GM19023 (cell line): Measurements from ENCODE around the gene GAB2.
"Not testable (repeated sequence)": the region's sequence is repeated elsewhere in the genome, so short reads cannot be mapped to it uniquely, and the experiment has no call there.

Experiments used
- ATAC-seq: cut with Tn5 transposase; IDR thresholded peaks from one replicate; pipeline ENCODE4 v1.9.1; 2021; ENCODE audit warnings: mild to moderate bottlenecking, moderate library complexity; ENCODE audit not compliant: unreplicated experiment

GAB2 gene

DNA sequence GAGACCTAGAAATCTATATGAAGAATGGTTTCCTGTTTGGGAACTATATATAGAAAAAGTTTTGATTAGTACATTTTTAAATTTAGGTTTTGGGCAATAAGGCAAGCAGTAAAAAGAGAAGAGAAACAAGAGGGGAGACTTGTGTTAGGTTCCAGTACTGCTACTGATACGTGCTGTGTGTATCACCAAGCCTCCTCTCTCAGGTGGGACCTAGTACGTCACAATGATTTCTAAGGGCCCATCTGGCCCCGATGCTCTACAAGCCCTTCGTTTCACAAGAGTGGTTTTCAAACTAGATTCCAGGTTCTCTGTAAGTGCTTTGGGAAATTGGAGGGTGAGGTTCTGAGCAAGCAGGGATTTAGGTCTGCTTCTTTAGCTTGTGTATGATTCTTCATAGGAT is 189.7 kb downstream of the GAB2 start:
- ATAC-seq: no peak

DNA sequence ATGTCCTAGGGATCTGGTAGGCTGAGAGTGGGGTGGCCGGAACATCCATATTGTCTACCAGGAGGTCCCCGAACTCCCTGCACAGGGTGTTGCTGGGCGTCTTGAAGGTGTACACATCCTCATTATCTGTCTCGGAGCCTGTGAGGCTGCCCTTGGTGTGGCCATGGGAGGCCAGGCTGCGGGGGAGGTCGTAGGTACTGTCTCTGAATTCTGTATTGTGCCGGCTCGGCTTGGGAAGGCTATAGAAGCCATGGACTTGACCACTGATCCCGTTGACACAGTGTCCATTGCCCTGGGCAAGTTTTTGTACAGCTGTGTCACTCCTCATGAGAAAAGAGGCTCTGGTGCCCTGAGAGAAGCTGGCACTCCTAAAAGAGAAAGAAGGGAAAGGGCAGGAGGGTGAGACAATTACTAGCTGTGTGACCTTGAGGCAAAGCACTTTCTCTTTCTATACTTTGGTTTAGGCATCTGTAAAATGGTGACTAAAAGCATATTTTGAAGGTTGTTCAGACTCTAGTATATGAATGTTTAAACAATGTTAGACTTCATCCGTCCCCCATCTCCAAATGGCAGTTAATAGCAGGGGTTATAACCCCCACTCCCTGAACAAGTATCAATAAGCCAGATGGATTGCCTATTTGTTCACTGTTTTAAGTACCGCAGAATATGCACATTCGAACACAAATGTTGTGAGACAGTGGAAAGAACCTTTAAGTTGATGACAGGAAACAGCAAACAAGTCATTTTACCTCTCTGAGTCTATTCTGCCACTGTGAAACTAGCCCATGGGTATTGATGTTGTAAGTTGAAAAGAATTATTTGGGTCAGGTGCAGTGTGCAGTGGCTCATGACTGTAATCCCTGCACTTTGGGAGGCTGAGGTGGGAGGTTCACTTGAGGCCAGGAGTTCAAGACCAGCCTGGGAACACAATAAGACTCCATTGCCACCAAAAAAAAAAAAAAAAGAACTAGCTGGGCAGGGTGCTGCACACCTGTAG is 190.6 kb downstream of the GAB2 start:
- ATAC-seq: no peak

DNA sequence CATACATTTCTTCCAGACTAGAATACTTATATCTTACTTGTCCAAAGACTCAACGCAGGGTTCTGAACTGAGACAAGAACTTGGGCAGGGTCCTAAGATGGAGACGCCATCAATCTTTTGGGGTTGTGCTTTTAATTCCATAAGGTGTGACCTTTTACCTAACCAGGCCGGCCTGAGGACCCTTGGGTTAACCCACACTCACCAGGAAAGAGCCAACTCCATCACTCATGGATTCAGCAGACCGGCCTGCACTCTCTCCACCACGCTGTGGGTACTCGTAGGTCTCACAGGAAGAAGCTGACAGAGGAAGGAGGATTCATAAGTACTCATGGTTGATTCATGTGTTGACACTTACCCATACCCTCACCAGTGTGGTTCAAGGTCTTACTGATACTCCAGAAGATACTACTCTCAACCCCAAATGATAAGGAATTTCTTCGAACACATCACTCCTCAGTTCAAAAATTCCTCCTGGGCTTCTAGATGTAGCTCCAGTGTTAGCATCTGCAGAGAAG is 192.7 kb downstream of the GAB2 start:
- no peak for ATAC-seq

DNA sequence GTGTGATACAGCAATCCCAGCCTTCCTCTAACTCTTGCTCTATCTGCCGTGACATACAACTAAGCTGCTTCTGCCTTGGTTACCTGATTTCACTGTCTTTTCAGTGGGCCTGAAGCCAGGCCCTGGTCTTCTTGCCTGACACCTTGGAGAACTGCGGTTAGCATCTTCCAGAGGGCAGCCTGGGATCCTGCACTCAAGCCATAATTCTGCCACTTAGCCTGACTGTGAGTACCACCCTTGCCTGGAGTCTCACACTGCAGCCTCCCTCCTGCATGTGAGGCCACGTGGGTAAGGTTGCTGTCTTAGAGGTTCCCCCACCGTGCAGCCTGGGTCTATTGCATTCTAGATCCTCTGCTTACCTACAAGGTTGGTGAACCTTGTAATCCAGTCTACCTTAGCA is 193.1 kb downstream of the GAB2 start:
- ATAC-seq: no peak

DNA sequence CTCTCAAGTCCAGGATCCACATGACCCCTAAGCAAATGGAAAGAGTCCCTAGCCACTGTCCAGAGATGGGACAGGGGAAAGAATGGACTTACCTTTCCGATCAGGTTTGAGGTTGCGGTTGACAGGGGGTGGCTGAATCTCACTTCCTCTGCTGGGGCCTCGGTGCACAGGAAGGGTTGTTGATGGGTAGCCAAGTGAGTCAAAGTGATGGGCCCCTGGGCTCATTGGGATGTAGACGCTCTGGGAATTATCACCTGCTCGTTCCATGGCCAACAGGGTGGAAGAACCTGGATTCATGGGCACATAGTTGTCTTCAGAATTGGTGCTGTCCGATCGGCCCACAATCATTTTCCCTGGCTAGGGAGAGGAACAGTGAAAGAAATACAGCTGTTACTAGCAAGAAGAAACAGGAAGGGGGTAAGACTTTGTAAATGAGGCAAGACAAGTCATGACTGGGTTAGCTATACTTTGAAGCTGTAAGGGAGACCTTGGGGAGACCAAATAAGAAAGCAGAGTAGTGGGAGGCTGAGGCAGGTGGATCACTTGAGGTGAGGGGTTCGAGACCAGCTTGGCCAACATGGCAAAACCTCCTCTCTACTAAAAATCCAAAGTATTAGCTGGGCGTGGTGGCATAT is 194.2 kb downstream of the GAB2 start:
- ATAC-seq: peak; percentile 79

DNA sequence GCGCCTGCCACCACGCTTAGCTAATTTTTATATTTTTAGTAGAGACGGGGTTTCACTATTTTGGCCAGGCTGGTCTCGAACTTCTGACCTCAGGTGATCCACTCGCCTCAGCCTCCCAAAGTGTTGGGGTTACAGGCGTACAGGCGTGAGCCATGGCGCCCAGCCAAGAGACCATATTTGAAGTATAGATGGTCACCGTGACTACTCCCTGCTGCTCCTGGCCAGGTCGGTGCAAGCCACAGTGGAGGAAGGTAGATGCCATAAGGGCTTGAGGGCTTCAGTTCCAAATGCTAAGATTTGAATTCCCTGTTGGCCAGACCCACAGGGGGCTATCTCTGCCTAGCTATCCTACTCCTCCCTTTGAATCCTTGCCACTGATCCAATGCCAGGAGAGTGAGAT is 194.9 kb downstream of the GAB2 start:
- ATAC-seq: not testable (repeated sequence)

DNA sequence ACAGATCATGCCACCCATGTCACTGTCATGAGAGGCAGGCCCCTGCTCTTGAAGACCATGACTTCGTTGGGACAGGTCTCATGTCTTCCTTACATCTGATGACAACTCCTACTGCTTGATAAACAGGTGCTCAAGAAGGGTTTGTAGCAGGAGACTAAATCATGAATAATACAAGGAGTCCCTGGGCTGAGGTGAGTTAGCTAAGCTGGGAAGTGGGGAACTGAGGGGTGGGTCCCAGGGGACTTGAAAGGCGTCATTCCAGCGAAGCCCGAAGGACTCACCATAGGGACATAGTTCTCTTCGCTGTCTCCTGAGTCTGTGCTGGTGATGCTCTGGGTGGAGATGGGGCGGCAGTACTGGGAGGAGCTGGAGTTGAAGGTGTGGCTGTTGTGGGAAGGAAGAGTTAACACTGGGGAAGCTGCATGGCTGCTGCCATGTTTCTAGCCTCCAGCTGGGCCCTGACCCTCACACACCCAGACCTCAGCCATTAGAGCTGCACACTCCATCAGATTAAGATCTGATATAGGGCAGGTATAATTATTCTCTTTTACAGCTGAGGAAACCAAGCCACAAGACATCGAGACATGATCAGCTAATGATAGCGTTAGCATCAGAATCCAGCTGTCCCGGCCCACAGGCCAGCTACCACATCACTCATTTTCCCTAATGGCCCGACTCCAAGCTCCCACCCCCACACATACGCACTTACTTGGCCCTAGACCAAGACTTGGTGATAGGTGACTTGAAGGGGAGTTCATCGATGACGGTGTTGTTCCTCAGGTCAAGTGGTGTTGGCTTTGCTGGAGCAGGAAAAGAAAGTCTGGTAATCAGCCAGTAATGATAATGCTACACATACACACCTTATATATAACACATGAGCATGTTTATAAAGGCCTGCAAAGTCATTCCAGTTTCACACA is 196.0 kb downstream of the GAB2 start:
- no peak for ATAC-seq

DNA sequence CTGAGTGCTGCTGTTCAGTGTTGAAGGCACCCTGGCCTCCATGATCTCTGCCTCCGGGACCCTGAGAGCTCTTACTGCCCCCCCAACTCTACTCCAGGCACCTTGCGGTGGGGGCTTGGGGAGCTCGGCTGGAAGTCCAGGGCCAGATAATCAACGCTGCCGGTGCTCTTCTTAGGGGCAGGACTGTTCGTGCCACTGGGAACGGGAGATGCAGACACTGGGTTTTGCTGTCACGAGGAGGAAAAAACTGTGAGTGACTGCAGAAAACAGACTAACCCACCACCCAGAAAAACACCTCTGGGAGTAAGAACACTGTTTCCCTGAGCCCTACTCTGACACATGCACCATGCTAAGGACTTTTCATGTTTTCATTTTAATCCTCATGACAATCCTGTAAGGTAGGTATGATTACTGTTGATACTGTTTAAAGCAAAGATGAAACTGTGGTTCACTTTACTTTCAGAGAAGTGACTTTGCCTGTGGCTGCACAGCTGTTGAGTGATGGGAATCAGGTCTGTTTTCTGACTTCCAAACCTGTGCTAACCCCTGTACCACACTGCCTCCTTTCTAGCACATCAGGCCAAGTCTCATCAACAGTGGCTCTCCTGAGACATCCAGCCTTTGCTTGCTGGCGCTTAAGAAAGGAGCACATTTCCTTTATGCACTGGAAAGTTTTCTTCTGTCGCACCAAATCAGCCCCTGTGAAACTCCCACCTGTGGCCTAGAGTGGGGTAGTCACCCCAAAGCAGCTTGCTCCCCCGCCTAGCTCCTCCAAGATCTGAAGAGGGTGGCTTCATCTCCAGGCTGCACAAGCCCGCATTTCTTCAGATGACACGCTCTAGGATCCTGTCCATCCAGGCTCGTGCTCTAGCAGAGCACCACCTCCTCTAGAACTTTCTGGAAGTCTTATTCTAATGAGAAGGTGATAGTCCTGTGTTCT is 197.1 kb downstream of the GAB2 start:
- ATAC-seq: no peak

DNA sequence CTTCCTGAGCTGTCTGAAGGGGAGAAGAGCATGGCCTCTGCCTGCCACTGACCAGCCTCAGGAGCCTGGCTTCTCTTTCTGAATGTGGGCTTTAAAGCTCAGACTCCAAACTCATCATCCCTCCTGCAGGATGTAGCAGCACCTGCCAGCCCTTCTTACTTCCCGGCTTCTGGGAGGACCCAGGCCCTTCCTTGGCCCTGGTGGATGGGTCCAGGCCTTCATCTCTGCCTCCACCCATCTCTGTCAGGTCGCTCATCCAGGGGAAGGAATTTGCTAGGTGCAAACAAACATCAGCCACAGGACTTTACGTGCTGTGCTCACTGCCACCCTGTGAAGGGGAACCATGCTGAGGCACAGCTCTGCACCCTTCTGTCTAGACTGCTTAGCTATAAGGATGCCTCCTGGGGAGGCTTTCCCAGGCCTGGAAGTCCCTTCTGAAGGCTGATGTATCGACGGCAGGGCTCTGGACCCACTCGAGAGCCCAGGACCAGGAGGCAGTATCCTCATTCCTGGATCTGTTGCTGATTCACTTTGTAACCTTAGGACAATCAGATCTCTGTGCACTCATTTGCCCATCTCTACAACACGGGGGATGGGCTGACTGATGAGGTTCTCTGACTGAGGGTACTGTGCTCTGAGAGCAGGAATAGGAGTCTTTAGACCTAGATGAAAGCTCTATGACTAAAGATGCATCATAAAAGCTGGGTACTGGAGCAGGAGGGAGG is 198.0 kb downstream of the GAB2 start:
- ATAC-seq: no peak

DNA sequence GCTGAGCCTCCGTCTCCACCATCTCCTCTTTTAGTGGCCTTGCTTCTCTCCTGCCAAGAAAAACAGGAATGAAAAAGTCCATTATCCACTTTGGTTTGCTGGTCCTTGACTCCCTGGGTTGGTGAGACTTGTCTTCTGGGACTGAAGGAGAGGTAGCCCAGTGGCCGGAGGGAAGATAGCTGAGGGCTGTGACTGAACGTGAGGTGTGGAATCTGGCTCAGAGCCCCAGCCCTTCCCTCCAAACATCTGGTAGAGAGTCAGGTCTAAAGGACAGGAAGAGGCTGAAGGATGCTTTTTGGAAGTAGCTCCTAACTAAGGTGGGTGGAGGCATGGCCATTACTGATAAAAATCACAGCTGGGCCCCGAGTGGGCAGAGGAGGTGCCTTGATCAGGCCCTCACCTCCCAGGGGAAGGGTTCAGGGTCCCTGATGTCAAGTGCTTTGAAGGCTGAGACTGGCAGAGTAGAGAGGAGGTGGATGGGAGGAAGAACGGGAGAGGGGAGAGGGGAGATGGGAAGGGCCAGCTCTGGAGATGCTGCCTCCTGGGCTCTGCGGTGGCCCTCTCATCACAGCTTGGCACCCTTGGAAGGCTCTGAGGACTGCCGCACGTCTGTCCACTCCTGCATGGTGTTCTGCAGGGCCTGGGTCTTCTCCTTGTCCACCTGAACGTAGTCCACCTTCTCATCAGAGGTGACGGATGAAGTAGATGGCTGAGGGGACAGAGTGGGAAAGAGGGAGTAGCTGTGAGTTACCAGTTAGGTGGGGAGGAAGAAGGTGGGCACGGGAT is 198.7 kb downstream of the GAB2 start:
- no peak for ATAC-seq

DNA sequence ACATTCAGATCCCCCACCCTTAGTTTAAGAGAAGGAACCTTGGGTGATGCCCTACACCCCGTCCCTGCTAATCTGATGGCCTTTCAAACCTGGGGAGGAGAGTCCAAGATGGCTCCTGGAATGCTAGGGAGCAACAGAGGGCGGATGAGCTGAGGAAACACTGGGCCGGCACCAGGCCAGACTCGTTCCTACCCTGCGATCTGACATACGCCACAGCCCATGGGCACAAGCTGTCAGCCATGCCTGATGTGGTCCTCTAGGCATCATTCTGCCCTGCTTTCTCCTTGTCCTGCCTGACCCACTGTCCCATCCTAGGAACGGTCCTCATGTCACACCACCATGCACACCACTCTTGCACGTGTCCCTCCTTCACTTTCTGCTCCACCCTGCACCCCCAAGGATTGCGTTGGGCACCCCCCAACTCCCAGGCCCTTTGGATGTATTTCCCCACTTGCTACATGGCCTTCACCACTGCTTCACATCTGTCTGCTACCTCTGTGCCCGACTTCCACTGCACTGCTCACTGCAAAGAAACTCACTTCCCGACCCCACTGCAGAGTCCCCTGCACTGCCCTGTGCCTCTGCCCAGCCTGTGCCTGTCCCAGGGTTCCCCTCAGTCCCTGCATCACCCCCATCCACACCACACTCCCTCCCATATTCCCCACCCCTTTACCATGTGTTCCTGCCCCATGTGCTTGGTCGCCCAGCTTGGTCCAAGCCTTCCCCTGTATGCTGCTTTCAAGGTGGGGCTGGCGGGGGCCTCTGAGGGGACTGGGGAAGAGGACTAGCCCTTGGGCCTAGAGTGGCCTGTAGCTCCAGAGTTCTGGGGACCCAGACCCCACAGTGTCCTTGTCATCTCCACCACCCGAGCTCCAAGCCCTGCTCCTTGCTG is 199.7 kb downstream of the GAB2 start:
- no peak for ATAC-seq

DNA sequence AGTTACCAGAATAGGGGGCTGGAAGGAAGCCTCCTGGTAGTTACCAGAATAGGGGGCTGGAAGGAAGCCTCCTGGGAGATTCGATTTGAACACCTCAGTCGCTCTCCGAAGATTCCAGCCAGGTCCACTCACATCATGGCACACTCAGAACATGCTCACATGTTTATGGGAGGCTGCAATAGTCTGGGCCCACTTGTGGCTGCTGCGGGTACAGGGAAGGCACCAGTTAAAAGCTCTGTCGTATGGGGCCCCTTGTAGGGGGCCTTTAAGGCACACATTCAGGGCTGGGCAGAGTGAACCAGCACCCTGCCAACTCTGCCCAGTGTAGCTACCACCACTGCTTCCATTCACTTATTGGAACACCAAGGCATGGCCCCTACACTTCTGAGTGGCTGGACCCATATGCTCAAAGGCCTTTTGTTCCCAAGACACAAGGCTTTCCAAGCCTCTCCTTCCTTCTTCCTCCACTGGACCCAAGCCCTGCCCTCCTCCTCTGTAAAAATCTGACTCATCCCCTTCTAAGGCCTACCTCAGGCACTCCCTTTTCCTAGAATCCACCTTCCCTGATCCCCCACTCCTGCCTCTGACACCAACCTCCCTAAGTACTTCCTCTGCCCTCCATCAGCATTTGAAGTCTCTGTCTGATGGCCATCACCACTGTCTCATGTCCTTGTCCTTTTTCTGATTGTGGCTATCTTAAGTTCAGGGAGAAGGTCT is 200.9 kb downstream of the GAB2 start:
- ATAC-seq: no peak

DNA sequence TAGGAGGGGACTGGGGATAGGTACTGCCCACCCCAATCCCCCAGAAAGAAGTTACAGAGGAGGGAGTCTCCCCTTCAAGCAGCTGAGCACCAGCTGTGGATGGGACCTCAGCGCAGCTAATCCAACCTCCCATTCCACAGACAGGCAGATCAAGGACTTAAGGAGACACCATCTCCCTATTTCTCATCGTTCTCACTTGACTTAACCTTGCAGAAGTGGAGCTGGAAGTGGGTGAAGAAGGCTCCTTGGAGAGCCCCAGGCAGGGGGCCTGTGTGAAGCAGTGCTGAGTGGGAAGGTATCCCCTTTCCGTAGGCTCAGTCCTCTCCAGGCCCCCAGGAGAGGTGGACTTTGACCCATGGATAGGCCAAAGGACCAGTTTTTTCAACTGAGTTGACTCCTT is 201.6 kb downstream of the GAB2 start:
- ATAC-seq: no peak

DNA sequence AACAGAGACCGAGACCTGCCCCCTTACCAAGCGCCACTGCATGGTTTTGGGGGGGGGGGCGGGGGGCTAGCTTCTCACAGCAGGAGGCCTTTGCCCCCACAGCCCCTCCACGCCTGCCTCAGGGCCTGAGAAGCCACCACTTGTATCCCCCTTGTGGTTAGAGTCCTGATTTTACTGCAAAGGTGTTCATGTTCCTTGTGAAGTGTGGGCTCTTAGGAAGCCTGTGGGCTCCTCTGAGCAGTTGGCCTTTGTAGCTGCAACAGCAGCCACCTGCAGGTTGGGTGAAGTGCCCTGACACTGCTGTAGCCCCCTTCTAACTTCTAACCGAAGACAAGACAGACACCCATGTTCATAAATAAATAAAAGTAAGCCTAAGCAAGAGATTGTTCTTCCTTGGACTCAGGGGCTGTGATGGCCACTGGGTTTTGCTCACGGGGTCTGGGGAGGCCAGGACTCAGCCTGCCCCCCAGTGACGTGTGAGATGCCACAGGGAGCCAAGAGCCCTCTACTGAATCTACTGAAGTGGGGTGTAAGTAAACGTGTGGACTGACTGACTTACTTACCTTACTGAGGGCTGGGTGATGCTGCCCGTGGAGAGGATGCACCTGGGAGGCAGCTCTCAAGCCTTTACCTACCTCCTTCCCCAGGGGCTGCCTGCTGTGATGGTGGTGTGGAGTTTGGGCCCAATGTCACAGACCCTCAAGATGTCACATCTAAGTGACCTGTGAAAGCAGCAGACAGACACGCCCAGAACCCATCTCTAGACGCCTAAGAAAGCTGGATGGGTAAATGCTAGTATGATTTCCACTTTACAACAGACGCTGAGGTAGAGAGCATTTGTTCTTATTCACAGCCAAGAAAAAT is 203.1 kb downstream of the GAB2 start:
- no peak for ATAC-seq

DNA sequence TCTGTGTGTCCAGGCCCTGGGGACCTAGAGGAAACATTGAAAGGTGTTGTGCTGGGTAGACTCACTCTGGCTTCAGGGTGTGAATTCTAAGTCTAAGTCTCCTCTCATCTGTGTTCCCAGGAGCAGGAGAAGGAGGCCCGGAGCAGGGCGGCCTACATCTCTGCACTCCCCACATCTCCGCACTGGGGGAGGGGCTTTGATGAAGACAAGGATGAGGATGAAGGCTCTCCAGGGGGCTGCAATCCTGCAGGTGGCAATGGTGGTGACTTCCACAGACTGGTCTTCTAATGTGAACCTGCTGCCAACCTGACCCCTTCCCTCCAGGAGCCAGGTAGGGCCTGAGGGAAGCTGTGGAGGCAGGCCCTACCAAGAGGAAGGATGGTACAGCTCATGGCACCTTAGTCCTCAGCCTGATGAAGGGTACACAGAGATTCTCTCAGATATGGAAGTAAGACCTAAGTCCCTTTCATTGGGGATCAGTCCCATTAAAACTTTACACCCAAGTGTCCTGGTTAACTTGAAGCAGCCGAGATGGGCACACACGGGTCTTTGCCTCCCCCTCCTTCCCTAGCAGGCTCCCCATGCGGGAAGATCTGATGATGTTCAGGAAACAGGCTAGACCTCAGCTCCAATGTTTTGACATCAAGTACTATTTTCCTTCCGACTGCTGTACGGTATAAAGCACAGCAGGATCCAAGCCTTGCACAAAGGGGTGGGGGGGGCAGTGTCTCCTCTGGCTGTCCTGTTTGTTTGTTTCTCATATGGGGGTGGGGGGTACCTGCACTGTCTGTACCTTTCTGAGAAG is 203.9 kb downstream of the GAB2 start:
- no peak for ATAC-seq
